DND-41 (cell line): ENCODE data around the gene HEMK1.

ENCODE experiments used
- ATAC-seq: fragments of 200-7000 bp; cut with Tn5 transposase; 3 replicates; pipeline ENCODE4 v1.9.1; 2021; ENCODE audit warnings: low read depth; ENCODE audit not compliant: insufficient read depth
- DNase-seq: peaks from one replicate; pipeline ENCODE4 v3.0.0-alpha.2; 2020
- H2AFZ ChIP-seq: 2 replicates; pipeline ENCODE4 v1.6.0; 2012; ENCODE audit warnings: low read depth, low read length
- H3K27ac ChIP-seq: 2 replicates; pipeline ENCODE4 v1.5.1; 2012; ENCODE audit warnings: low read length, inconsistent platforms
- H3K27me3 ChIP-seq: fragments of 200-600 bp; sonication (generic); 2 replicates; pipeline ENCODE4 v1.6.0; 2012; ENCODE audit warnings: low read length, mild to moderate bottlenecking, inconsistent platforms; ENCODE audit not compliant: insufficient read depth, poor library complexity
- H3K36me3 ChIP-seq: 2 replicates; pipeline ENCODE4 v1.5.1; 2012; ENCODE audit warnings: low read length, inconsistent platforms; ENCODE audit not compliant: insufficient read depth
- H3K4me1 ChIP-seq: 2 replicates; pipeline ENCODE4 v1.5.1; 2012; ENCODE audit warnings: mild to moderate bottlenecking, low read length; ENCODE audit not compliant: insufficient read depth
- H3K4me2 ChIP-seq: 2 replicates; pipeline ENCODE4 v1.6.0; 2012; ENCODE audit warnings: mild to moderate bottlenecking, moderate library complexity, low read length, inconsistent platforms; ENCODE audit not compliant: insufficient read depth
- H3K4me3 ChIP-seq, 2 experiments: fragments of 200-600 bp in 1 of 2; shearing (Covaris generic) in 1 of 2; 2 replicates each; pipeline ENCODE4 v1.5.1; 2012 to 2016; ENCODE audit warnings: inconsistent platforms in 2 of 2, low read length in 2 of 2, mild to moderate bottlenecking in 2 of 2, low read depth in 1 of 2, moderate library complexity in 1 of 2
- H3K79me2 ChIP-seq: 2 replicates; pipeline ENCODE4 v1.6.0; 2012; ENCODE audit warnings: low read length, inconsistent platforms; ENCODE audit not compliant: insufficient read depth
- H3K9ac ChIP-seq: 2 replicates; pipeline ENCODE4 v1.6.0; 2012; ENCODE audit warnings: low read depth, mild to moderate bottlenecking, inconsistent platforms, low read length, moderate library complexity
- H3K9me3 ChIP-seq: 2 replicates; pipeline ENCODE4 v1.5.1; 2012; ENCODE audit warnings: low read length, moderate library complexity, mild to moderate bottlenecking, inconsistent platforms; ENCODE audit not compliant: insufficient read depth, severe bottlenecking
- H4K20me1 ChIP-seq: 2 replicates; pipeline ENCODE4 v1.6.0; 2012; ENCODE audit warnings: low read length; ENCODE audit not compliant: insufficient read depth
- CTCF ChIP-seq: IDR thresholded peaks from 2 replicates; pipeline ENCODE4 v1.5.1; 2012; ENCODE audit warnings: borderline replicate concordance, low read length, moderate library complexity, mild to moderate bottlenecking; ENCODE audit not compliant: poor library complexity, severe bottlenecking; ENCODE audit errors: extremely low read depth
- EZH2 ChIP-seq: IDR thresholded peaks from 3 replicates; pipeline ENCODE4 v1.6.1; 2012; ENCODE audit warnings: borderline replicate concordance, low read depth, mild to moderate bottlenecking, moderate library complexity, low read length, inconsistent platforms; ENCODE audit not compliant: severe bottlenecking

The HEMK1 gene

GRCh38 chr3:50557106-50557505 is 12.2 kb upstream of the HEMK1 start:
- Histone ChIP-seq H3K4me1 (no peaks in the 10 kb centered on the region), H3K27me3 (no peaks in the 10 kb centered on the region), H3K9ac (no peak overlapping the region), H3K27ac (no peak overlapping the region), H3K4me2 (no peak overlapping the region), H3K79me2 (no peaks in the 10 kb centered on the region), H2AFZ (no peak overlapping the region), H4K20me1 (no peaks in the 10 kb centered on the region; the same call in 1 of the 2 replicates), H3K9me3 (no peaks in the 10 kb centered on the region), H3K4me3 (no peak overlapping the region), H3K36me3 (no peaks in the 10 kb centered on the region)
- no peak for TF ChIP-seq CTCF
- TF ChIP-seq EZH2 = no peak
- DNase-seq (no peak), ATAC-seq (no peak)

- no peaks in the 10 kb centered on the region for H3K36me3 ChIP-seq
- H3K9me3 ChIP-seq = no peaks in the 10 kb centered on the region
- no peaks in the 10 kb centered on the region for H3K27me3 ChIP-seq
- DNase-seq (no peak), ATAC-seq (no peak)
- H3K27ac ChIP-seq = no peak overlapping the region
- H3K4me2 ChIP-seq = no peak overlapping the region
- H2AFZ ChIP-seq = no peak overlapping the region
- H3K4me3 ChIP-seq = no peak overlapping the region
- no peaks in the 10 kb centered on the region for H3K4me1 ChIP-seq
- H4K20me1 ChIP-seq = no peaks in the 10 kb centered on the region; the same call in 1 of the 2 replicates
- no peak overlapping the region for H3K9ac ChIP-seq
- no peaks in the 10 kb centered on the region for H3K79me2 ChIP-seq
- no peak for TF ChIP-seq EZH2
- no peak for TF ChIP-seq CTCF
Measured at GRCh38 chr3:50557915-50558314, 11.4 kb upstream of the HEMK1 start.

- no peaks in the 10 kb centered on the region for H3K27me3 ChIP-seq
- no peaks in the 10 kb centered on the region for H3K4me1 ChIP-seq
Measured at GRCh38 chr3:50559702-50560101, 9.6 kb upstream of the HEMK1 start.

More at GRCh38 chr3:50559702-50560101, 9.6 kb upstream of the HEMK1 start:
- no peaks in the 10 kb centered on the region for H3K36me3 ChIP-seq
- no peak overlapping the region for H3K27ac ChIP-seq
- no peaks in the 10 kb centered on the region; the same call in 1 of the 2 replicates for H4K20me1 ChIP-seq
- DNase-seq (no peak), ATAC-seq (no peak)
- H3K4me3 ChIP-seq = no peak overlapping the region
- no peak overlapping the region for H3K9ac ChIP-seq
- no peaks in the 10 kb centered on the region for H3K79me2 ChIP-seq
- TF ChIP-seq EZH2 (no peak), CTCF (no peak)
- H3K4me2 ChIP-seq = no peak overlapping the region
- no peak overlapping the region for H2AFZ ChIP-seq
- H3K9me3 ChIP-seq = no peaks in the 10 kb centered on the region
